Activated T-cell treated with anti-CD3 and anti-CD28 coated beads, Interleukin-2, amount 50 U/mL, for 48 hours (primary cell): ENCODE measurements around the gene GPR55.

Source experiments
- DNase-seq, 2 experiments: peaks; one replicate each; pipeline ENCODE4 v3.0.0-alpha.2; 2020

GPR55 gene

DNA sequence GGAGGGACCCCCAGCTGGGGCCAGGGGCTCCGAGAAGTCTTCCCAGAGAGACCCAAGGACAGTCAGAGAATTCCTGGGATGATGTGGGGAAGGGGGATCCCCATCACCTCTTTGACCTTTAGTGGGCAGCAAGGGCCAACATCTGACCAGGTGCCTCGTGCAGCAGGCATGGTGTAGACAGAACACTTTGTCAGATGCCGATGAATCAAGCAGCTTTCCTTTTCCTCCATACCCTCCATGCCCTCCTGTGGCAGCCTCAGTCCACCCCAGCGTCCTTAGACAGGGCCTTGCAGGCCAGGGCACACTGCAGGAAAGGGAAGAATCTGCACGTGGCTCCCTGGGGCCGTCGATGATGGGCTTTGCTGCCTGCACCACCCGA, 26.3 kb downstream of the GPR55 start:
- DNase-seq, result peak; percentile 12 to 14

DNA sequence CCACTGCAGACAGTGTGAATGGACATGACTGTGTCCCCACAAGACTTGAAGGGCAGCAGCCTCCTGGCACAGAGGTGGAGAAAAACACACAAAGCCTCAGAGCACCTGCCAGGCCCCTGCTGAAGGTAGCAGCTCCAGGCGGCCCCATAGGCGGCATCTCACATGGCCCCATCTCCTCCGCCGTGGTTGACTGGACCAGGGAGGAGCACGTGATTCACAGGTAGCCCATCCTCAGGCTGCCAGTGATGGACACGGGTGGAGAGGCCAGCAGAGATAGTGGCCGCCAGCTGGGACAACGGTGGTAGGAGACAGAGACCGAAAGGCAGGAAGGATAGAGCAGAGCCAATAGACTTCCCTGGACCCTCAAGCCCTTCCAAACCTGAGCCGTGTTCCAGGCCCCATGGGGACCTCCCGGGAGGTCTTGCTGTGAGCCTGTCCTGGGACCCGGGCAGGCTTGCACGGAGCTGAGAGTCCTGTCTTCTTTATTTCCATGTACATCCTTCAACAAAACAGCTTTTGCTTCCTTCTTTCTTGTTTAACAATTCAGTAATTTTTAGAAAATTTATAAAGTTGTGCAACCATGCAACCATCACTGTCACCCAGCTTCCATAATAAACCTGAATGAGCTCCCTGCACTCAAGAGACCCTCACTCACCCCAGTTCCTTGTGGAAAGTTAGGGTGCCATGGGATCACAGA, 26.9 kb downstream of the GPR55 start:
- DNase-seq, result peak; percentile 15 to 19

DNA sequence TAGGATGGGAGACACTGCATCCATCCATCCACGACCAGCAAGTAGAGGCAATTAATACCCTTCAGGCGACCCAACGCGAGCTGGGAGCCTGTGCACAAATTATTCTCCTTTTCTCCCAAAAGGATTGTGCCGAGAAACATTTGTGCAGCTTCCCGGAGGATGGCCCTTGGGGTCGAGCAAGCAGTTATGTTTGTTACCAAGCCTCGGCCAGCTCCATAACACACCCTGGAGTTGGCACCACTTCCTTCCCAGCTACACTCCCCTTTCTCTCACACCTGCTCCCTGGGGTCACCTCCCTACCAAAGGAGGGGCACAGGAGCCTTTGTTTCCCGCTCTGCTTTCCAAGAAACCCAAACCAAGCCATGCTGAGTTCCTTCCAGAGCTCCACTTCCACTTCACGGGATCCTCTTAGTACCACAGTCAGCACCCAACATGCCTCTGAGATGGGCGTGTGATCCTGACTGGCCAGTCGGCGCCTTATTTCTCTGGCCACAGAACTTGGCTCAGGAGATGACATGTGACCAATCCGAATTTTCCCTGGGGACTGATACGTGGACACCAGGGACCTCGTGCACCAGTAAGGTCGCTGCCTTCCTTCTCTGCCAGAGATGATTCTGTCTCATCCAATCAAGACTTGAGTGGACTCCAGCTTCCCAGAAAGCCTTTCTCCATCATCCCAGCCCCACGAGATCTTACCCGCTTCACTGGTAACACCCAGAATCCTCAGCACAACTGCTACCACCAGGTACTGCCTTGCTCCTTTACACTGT, 28.5 kb downstream of the GPR55 start:
- peak; percentile 7 to 11 for DNase-seq

DNA sequence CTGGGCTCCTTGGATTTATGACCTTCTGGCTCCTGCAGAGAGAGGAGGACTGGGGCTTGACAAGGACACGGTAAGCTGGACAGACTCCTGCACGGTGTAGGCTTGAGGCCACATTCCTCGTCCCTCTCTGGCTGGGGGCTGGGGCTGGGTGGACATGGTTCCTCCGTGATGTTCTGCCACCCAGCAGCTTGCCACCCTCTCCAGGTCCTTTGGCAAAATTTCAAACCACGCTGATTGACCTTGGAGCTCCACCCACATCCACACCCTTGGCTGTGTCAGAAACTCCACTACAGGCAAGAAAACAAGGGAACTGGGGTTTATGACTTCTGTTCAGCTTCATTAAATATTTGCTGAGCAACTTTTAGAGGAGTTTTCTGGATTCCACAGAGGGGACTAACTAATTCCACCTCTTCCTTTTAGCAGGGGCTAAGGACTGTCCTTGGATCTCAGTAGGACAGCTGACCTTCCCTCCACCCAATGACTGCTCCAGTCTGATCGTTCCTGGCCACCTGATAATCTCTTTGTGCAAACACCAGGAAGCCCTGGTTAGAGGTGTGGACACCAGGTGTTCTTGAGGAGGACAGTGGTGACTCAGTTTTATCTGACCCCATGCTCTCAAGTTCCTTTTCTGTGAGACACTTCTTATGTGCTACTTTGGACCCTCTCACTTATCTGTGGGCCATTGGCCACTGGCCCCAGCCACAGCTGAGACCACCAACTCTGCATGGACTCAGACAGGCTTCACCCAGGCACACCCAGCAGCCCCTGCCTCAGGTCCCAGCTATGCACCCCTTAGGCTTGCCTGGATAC, 29.3 kb downstream of the GPR55 start:
- DNase-seq, result peak; percentile 10 to 12

DNA sequence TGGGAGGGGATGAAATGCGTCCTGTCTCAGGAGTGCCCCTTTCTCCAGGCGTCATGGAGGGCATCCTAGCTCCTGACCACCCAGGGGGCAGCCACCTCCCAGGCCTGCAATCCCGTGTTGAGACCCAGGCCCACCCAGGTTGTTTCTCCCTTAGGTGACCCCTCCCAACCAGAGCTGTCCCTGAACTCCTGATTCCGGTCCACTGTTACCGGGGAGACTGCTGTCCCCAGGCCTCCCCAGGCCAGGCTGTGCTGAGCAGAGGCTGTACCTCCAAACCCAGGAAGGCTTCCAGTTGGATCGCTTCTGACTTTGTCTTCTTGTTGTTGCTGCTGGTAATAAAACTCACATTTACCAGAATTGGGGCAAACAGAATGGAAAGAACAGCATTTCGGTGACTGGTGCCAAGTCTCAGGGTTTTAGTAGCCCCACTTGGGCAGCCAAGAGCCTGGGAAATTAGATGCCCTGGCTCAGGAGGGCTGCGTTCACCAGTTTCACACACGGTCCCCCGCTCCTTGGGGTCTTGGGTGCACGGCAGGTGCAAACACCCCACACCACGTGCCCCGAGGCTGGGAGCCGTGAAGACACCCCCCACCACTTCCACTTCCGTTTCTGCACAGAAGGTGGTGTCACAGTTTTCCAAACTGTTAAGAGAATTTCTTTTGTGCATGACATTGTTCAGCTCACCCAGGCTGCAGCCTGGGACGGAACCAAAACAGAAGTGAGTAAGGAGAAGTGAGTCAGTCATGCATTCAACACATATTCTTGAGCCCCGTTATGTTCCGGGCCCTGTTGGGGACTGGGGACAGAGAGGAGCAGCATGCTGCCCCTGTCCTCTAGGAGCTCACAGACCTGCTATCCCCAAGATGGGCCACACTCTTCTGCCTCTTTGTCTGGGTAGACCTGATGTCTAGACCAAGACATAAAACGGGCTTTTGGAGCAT, 30.9 kb downstream of the GPR55 start:
- DNase-seq, result peak; percentile 37 to 50

DNA sequence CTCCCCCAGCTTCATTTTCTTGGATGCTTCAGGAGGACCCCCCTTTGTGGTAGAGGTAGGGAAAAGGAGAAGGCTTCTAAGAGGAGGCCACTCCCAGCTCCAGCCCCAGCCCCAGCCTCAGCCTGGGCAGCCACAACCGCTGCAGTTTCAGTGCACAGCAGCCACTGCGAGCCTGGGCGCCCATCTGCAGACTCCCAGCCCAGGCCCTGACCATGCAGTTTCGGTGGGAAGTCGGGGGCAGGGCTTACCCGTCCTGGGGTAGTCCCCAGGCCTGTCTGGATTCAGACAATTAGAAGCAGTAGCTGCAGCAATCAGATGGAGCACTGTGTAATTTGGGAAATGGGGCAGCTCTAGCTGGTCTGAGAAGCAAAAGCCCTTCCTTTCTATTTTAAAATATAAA, 31.7 kb downstream of the GPR55 start:
- DNase-seq, result peak; percentile 21

DNA sequence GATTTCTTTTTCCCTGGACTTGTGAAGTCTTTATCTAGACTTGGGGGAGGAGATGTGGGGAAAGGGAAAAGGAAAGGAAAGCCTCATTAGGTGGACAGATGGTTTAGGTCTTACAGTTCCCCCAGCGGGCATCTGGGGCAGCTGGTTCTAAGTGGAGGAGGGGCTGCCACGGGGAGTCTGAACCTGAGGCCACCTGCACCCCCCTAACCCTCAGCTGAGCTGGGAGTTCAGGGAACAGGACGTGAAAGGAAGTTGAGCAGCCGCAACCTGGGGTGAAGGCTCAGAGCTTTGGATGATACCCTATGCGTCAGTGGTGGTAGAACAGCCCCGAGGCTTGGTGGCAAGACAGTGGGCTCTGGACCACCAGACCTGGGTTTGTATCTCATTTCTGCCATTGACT, 33.5 kb downstream of the GPR55 start:
- no peak for DNase-seq

DNA sequence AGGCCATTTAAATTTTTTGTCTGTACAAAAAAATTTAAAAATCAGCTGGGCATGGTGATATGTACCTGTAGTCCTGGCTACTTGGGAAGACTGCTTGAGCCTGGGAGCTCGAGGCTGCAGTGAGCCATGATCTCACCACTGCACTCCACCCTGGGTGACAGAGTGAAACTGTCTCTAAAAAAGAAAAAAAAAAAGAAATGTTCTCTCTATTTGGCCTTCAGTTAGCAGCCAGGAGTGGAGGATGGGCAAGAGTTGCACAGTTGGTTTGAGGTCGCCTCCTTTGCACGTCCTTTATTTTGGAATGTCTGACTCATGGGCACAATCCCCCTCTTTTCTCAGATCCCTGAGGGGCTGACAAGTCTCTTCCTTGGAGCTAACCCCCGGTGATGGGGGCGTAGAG, 34.0 kb downstream of the GPR55 start:
- DNase-seq, result no peak

DNA sequence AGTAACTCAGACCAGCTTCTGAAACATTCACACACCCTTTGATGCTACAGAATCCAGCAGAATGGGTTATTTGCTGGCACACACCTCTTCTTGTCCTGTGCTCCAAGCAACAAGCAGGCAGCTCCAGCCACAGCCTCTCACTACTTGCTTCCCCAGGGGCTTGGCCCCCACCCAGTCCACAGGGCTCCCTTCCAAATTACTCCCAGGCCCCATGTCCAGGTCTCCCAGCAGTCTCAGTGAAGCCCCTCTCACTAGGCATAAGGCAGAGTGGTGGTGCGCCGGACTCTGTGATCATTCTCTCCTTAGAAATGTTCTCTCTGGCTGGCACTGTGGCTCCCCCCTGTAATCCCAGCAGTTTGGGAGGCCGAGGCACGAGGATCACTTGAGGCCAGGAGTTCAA, 34.4 kb downstream of the GPR55 start:
- DNase-seq, result no peak

DNA sequence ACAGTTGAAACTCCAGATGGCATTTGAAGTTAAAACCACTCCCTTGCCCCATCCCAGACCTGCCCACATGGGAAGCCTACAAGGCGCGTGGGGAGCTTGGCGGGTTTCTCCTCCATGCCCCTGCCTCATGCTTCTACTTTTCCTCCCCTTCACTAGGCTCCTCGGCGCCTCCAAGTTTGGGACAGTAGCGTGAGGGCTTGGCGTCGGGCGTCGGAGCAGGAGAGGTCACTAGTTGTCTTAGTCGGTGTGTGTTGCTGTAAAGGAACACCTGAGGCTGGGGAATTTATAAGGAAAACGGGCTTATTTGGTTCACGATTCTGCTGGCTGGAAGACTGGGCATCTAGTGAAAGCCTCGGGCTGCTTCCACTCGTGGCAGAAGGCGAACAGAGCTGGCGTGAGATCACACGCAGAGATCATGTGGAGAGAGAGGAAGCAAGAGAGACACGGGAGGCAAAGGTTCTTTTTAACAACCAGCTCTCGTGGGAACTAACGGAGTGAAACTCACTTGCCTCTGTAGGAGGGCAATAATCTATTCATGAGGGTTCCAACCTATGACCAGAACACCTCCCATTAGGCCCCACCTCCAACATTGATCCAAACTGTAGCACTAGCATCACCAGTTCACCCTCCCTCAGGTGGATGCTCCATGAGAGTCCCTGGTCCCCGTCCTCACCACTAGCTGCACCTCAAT, 35.0 kb downstream of the GPR55 start:
- no peak for DNase-seq

DNA sequence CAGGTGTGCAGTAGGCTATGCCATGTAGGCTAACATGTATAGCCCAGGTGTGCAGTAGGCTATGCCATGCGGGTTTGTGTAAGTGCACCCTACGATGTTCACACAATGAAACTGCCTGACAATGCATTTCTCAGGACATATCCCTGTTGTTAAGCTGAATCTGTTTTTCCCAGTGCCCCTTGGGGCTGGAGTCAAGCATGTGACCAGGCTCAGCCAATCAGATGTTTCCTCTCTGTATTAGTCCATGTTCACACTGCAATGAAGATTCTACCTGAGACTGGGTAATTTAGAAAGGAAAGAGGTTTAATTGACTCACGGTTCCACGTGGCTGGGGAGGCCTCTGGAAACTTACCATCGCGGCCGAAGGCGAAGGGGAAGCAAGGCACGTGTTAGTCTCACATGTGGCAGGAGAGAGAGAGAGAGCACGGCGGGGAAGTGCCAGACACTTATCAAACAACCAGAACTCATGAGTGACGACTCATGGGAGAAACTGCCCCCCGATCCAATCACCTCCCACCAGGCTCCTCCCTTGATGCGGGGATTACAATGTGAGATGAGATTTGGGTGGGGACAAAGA, 36.1 kb downstream of the GPR55 start:
- DNase-seq, result no peak

DNA sequence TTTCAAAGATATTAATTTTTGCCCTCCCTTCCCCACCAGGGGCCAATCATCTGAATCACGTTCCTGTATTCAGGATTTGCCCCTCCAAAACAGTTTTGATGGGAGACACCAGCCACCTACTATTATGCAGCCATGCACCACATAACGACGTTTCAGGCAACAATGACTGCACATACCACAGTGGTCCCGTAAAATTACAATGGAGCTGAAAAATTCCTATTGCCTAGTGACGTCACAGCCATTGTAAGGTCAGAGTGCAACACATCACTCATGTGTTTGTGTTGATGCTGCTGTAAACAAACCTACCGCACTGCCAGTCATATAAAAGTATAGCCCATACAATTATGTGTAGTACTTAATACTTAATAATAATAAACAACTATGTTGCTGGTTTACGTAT, 37.7 kb downstream of the GPR55 start:
- DNase-seq, result no peak

DNA sequence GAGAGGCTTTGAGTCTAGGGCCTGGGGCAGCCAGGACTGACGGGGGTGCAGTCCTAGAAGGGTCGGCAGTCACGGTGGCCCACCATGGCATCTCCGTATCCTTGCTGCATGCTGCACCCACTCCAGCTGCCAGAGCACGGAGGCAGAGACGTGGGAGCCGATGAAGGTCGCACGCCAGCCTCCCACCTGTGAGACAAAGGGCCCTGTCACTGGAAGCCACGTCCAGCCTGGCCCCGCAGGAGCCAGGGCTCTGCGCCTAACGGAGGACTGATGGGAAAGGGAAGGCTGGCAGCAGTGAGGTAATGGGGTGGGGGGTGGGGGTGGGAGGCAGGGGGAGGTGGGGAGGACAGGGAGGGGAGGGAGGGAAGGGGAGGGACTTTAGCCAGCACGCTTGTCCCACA, 38.4 kb downstream of the GPR55 start:
- no peak for DNase-seq

DNA sequence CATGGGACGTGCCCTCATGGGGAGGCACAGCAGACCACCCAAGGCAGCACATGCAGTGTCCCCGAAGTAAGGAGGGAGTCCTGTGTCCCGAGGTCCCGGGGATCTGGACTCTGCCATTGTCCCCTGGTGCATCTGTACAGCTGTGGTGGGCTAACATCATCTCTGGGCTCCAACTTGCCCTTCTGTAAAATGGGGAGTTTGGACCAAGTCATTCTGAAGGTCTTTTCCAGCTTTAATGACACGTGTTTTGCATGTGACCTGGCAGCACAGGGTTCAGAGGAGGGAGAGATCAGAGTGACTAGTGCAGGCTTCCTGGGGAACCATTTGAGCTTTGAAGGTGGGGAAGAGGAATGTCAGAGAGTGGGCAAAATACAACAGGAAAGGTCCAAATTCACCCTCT, 38.8 kb downstream of the GPR55 start:
- DNase-seq, result no peak

DNA sequence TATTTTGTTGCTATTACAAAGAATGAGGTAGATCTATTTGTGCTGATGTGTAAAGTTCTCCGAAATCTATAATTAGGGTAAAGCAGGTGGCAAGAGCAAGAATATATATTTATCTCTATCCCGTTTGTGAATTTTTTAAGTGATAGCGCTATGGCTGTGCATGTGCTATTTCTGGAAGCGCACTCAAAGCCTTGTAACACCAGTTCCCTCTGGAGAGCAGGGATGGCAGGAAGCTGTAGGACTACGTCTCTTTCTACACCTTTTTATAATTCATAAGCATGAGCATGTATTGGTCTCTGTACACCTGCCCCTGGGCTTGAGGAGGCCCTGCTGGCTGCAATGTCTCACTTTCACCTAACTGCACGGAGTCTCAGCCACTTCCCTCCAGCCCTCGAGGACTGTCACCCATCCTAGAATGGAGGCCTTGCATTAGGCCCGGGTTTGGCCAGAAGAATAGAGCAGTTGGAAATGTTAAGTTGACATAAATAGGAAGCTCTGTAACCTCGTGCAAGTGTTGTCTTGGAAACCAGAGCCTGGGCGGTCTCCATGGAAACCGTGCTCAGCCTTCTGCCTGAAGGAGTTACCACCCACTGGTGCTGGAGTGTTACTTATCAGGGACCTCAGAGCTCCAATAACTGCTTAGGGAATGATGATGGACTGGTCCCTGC, 39.4 kb downstream of the GPR55 start:
- peak in 1 of 2 experiments; percentile 27 for DNase-seq

DNA sequence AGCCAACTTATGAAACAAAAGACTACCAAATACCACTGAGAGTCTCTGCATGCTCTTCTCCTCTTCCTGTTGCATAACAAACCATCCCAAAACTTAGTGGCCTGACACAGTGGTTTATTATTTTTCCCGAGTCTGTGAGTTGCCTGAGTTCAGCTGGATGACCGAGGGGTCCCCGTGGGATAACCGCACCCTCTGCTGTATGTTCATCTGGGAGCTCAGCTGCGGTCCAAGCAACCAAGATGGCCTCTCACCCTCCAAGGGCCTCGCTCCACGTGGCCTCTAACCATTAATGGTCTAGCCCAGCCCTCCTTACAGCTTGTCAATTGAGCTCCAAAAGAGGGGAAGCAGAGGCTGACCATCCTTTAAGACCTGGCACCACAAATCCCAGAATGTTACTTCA, 43.2 kb downstream of the GPR55 start:
- peak in 1 of 2 experiments; percentile 8 for DNase-seq

DNA sequence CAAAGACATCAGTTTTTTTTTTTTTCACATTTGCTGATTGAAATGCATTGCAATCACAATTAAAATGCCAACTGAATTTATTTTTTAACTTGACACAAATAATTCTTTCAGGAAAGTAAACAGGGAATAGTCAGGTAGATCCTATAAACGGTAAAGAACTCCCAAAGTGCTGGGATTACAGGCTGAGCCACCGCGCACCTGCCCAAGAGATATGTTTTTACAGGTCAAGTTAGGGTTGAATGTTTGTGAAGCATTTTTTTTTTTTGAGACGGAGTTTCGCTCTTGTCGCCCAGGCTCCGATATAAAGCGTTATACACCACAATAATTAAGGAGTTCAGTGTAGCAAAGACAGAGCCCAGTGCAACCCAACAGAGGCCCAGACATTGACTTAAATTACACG, 45.2 kb downstream of the GPR55 start:
- DNase-seq, result no peak

DNA sequence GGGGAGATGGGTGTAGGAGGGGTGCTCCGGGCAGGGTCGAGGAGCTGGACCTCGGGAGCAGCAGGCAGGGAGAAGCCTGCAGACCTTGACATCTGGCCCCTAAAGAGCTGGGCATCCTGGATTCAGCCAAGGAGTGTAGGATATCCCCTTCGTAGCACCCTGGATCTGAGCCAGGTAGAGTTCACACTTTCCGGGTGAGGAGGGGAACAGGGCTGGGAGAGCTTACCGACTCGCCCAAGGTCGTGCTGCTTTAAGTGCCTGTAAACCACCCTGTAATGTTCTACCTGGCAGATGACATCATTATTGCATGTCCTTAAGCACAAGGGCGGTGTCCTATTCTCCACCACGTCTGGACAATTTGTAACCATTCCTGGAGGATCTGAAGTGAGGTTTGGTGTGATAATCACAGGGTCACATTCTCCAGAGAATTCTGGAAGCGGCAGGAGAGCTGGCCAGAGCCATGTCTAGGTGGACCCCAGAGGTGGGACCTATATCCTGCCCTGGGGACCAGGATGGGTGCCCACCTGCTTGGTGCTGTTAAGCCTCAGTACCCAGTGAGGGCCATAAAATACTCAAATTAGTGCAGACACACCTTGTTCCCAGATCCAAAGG, 45.7 kb downstream of the GPR55 start:
- DNase-seq, result peak in 1 of 2 experiments; percentile 13

DNA sequence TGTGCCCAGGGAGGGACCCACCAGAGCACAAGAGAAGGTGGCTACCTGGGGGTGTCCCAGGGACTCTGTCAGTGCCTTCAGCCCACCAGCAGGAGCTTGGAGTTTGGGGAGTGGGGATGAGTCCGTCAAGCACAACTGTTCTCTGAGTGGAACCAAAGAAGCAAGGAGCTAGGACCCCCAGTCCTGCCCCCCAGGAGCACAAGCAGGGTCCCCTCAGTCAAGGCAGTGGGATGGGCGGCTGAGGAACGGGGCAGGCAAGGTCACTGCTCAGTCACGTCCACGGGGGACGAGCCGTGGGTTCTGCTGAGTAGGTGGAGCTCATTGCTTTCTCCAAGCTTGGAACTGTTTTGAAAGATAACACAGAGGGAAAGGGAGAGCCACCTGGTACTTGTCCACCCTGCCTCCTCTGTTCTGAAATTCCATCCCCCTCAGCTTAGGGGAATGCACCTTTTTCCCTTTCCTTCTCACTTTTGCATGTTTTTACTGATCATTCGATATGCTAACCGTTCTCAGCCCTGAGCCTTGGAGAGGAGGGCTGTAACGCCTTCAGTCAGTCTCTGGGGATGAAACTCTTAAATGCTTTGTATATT, 46.3 kb downstream of the GPR55 start:
- peak in 1 of 2 experiments; percentile 16 for DNase-seq
